Glomerular visceral epithelial cell (primary cell): ENCODE data around the gene ASPA.
"Not testable (repeated sequence)": the region's sequence is repeated elsewhere in the genome, so short reads cannot be mapped to it uniquely, and the experiment has no call there.

ENCODE experiments used
- DNase-seq: peaks from one replicate; pipeline ENCODE4 v3.0.0-alpha.2; 2016; ENCODE audit errors: extremely low spot score

ASPA gene

GRCh38 chr17:3507869-3508268, 32.1 kb downstream of the ASPA start:
- no peak for DNase-seq

GRCh38 chr17:3510090-3510489, 34.3 kb downstream of the ASPA start:
- DNase-seq, result no peak

DNA sequence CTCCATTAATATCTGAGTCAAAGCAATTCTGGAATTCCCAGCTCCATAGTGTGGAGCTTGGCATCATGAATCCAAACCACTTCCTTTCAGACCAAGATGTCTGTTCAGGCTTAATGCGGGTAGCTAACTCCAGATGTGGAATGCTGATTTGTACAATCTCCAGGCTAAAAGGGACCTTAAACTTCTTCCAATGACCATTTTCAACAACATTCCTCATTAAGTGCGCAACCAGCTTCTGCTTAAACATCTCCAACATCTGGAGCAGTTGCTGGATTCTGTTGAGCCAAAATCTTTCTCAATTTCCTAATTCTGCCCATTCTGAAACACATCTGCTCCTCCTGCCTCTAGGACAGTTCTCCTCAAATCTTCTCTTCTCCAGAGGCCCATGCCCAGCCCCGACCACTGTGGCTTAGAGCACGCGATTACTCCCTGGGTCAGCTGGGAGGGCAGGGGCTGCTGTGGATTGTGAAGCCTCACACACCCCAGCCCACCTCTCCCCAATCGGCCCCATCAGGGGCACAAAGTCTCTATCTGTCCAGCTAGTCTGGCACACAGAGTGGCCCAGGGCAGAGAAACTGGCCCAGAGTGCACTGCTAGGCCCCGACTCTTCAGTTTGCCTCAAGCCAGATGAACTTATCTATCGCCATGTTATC, 36.2 kb downstream of the ASPA start:
- DNase-seq, result no peak

DNA sequence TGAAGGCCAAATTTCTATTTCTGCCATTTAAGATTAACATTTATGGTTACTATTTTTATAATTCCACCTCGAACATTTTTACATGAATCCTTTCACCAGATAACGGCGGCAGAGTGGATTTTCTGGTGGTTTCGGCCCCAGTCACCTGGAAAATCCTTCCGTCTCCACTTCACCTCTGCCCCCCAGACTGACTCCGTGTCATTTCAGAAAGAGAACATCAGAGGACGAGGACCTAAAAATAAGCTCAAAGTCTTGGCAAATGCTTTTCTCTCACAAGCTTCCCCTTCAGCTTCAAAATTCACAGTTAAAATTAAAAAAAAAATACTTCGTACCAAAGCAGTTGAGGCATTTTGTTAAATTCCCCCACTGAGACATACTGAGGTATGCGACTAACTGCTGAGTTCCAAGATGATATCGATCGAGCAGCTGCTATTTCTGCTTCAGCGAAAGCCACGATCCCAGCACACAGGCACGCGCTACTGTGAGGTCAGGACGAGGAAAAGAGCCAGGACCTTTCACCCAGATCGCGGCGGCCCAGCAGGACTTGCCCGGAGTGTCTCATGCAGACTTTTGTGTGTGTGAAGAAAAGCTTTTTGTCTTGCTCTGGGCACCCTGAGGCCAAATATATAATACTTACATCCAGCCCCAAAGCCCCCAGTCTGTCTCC, 36.8 kb downstream of the ASPA start:
- DNase-seq, result no peak

DNA sequence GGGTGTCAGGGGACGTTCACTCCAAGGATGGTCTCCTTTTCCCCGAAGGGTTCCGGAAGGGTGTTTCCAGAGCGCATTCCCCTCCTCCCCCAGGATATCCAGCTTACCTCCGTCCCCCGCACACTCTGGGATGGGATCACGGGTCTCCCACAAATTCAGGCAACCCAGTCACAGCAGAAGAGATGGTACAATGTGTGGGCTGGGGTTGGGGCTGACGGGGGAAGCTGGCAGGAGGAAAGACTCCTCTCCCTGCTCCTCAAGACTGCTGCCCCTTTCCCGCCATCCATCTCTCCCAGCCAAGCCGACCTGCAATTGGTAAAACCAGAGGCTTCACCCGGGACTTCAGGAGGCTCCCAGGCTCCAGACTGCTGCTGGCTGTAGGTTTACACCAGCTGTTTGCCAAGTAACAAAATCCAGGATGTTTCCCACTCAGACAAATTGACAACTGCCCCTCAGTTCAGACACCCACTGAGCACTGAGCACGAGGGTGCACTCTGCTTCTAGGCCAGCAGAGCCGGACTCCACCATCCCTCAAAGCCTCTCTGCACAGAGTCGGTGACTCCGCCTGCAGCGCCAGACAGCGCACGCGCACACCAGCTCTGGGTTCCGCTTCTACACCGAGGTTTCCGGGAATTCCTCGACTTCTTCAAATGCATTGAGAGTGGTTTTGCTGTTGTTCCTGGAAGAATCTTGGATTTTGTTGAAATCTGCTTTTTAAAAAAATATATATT, 37.7 kb downstream of the ASPA start:
- no peak for DNase-seq

- not testable (repeated sequence) for DNase-seq
Observed at GRCh38 chr17:3514167-3514566, 38.4 kb downstream of the ASPA start.

GRCh38 chr17:3514873-3515272, 39.1 kb downstream of the ASPA start:
- DNase-seq, result no peak

- not testable (repeated sequence) for DNase-seq
Observed at GRCh38 chr17:3519472-3519871, 43.7 kb downstream of the ASPA start.

- no peak for DNase-seq
Observed at GRCh38 chr17:3524024-3524423, 48.2 kb downstream of the ASPA start.

DNA sequence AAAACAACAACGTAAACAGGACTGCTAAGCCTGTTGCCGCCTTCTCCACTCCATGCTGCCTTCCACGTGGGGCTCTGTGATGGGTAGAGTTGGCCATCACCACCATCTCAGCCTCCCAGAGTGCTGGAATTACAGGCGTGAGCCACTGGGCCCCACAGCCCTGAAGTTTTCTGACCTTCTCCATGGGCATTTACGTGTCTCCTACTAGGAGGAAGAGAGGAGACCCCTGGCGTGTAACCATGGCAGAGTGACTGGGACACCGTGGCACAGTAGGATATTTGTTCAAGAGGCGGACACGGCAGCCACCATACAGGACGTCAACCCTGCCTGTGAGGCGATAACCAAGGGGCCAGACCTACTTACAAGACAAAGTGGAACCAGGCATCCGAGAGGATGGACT, 50.7 kb downstream of the ASPA start:
- DNase-seq, result no peak

GRCh38 chr17:3526971-3527370, 51.2 kb downstream of the ASPA start:
- no peak for DNase-seq

GRCh38 chr17:3527468-3527867, 51.7 kb downstream of the ASPA start:
- no peak for DNase-seq

GRCh38 chr17:3527896-3528295, 52.1 kb downstream of the ASPA start:
- no peak for DNase-seq

GRCh38 chr17:3528403-3528851, 52.6 kb downstream of the ASPA start:
- DNase-seq, result no peak

DNA sequence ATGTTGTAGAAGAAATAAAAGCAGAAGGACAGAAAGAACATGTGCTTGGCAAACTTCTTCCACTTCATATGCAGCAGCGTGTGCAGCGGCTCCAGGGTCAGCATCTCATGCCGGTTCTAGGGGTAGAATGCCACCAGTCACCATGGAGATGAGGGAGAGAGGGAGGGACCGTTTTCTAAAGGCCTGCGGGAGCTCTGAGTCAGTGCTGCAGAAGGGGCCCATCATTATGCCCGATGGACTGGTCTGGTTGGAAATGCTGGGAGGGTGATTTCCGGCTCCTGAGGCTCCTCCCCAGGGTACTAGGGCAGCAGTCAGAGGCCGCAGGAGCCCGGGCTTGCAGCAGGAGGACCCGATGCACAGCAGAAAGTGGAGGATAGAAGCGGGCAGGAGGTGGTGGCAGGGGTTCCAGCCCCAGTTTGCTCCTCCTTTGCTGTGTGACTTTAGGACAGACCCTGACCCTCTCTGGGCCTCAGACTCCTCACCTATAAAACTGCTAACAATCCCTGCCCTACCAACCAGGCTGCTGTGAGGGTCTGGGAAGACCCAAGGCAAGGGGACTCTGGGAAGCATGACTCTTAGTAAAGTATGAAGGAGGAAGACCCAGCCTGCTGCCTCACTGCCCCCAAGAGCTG, 53.2 kb downstream of the ASPA start:
- no peak for DNase-seq

- no peak for DNase-seq
Observed at GRCh38 chr17:3529817-3530741, 54.3 kb downstream of the ASPA start.

DNA sequence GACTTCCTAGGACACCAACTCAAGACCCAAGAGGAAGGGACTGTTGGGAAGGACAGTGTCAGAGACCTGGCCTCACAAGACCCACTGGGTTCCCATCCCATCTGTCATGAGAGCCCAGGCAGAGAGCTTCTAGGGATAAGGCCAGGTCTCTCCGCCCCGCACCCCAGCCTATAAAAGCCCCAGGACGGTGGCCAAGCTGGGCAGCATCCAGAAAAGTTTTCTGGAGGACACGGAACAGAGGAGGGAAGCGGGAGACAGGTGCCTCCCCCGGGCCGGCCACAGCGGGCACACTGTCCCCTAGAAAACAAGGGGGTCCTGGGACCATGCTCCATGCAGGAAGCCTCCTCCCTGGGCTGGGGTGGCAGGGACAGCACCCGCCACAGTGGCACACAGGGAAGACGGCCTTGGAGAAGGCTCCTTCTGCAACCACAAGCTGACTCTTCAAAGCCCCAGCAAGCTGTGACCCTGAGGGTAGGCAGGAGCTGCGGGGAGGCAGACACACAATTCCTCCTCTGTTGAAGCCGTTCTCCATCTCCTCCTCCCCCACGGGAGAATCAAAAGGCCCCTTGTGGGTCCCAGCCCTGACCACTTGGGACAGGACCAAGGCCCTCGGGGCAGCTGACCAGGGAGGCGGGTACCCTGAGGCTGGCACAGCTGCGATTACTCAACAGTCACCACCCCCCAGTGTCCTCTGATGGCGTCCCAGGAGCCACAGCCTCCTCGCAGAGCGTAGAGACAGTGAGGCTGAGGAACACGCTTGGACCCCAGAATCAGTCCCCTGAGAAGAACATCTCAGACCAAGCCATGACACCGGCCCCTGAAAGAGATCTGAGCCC, 55.7 kb downstream of the ASPA start:
- DNase-seq, result no peak

DNA sequence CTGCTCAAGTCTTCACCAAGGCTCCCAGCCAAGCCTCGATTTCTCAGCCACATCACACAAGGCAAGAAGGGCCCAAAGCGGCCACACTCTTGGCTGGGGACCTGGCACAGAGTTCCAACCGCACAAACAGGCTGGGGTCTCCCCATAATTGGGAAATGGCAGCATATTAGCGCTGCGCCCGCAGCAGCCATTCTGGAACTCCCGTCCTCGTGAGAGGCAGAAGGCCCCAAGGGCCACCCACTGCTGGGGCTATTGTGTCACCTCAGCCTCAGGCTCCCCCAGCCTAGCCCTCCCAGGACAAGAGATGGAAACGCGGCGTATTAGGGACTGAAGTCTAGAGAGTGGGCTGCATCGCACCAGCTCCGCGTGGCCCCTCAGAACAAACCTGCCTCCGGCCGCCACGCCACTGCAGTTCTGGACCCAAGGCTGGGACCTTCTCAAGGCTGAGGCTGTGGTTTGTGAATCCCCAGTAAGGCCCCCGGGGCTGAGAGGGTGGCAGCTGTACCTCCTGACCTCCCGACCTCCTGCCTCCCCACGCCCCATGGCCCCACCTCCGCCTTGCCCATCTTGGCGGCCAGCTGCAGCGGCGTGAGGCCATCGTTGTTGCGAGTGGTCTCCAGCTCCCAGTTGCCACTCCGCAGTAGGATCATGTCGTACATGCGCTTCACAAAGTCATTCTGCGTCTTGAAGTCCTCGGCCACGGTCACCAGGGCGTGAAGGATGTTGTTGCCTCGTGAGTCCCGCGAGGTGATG, 56.5 kb downstream of the ASPA start:
- DNase-seq, result no peak

DNA sequence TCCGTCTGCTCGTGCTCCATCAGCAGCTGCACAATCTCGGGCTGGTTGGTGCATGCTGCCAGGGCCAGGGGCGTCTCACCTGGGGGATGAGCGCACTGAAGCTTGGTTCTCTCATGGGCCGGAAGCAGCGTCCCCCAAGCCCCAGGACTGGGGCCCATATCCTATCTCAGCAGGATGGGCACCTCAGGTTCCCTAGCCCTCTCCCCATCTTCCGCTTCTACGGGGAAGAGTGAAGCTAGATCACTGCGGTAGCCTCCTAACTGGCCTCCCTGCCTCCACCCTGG, 57.0 kb downstream of the ASPA start:
- DNase-seq, result no peak

GRCh38 chr17:3533752-3534151, 58.0 kb downstream of the ASPA start:
- DNase-seq, result no peak
